ENCODE measurements around the gene CRYGS.
A peak's percentile ranks its signal among the peaks of the same experiment; 100 is the strongest.
"Not testable (repeated sequence)": the region's sequence is repeated elsewhere in the genome, so short reads cannot be mapped to it uniquely, and the experiment has no call there.

The CRYGS gene

GRCh38 chr3:186544281-186544680, at the start of gene CRYGS:
TSS of gene CRYGS (minus strand) at chr3:186544380. CDS start at chr3:186544326, 54 bp downstream.
- DNase-seq (ENCODE audit: low spot score), result no peak

DNA sequence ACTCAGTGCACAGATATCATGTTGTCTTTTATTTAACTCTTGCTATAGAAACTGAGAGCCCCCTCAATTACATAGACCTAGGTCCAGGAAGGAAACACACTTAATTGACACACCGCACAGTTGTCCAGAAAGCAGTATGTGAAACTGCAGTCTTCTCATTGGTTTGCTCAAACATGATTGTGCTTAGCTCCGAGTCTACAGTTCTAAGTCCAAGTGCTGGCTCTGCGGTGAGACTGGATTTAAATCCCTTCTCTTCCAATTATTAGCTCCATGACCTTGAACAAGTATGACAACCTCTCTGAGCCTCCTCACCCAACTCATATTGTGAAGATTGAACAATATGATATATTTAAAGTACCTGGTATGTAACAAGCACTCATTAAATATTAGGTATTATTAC, 49.7 kb upstream of the CRYGS start:
- no peak for DNase-seq (ENCODE audit: low spot score)

GRCh38 chr3:186592682-186593081, 48.5 kb upstream of the CRYGS start:
- DNase-seq (ENCODE audit: low spot score), result no peak

DNA sequence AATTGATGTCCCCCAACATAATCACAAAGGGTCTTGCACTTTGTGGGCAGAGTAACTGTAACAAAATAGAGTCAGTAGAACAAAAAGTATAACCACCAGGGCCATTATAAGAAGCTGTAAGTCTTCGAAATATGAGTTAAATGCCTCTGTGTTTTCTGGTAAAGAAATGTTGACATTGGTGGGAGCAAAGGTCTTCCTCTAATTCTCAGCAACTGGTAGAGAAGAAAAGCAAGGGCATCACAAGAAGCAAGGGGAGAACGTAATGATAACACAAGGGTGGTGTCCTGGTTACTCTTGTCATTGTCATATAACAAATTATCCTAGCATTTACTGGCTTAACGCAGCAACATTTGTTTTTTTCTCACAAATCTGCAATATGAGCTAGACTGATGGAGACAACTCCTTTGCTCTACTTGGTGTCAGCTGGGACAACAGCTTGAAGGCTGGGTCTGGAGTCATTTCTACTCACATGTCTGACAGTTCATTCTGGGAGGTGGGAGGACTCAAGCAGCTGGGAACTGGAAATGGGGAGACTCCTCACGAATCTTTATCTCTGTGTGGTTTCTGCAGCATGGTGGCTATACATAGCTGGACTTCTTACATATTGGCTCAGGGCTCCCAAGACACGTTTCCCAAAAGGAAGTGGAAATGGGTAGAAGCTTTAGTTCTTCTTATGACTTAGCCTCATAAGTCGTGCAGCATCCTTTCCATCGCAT, 46.6 kb upstream of the CRYGS start:
- no peak for DNase-seq (ENCODE audit: low spot score)

- no peak for DNase-seq (ENCODE audit: low spot score)
Measured at GRCh38 chr3:186589856-186590579, 45.8 kb upstream of the CRYGS start.

GRCh38 chr3:186589121-186589520, 44.9 kb upstream of the CRYGS start:
- no peak for DNase-seq (ENCODE audit: low spot score)

- DNase-seq (ENCODE audit: low spot score), result no peak
Measured at GRCh38 chr3:186588632-186589031, 44.5 kb upstream of the CRYGS start.

GRCh38 chr3:186587183-186587582, 43.0 kb upstream of the CRYGS start:
- no peak for DNase-seq (ENCODE audit: low spot score)

- not testable (repeated sequence) for DNase-seq (ENCODE audit: low spot score)
Measured at GRCh38 chr3:186586245-186586644, 42.1 kb upstream of the CRYGS start.

- DNase-seq (ENCODE audit: low spot score), result peak; percentile 12
Measured at GRCh38 chr3:186583831-186584230, 39.7 kb upstream of the CRYGS start.

DNA sequence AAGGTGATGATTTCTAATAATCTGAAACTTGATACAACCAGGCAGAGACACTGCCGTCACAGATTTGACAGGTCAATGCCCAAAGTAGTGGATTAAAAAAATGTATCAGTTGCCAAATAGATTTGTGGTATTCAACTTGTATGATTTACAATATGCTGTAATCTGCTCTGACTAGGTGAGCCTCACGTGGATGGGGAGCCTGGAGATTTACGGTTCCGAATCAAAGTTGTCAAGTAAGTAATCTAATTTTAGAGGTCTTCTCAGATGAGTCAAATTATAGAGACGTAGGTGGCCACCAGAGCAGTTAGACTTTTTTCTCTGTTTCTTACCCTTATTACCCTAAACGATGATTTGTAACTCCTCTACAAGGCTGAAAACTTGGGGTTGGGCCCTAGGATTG, 38.4 kb upstream of the CRYGS start:
- DNase-seq (ENCODE audit: low spot score), result no peak

DNA sequence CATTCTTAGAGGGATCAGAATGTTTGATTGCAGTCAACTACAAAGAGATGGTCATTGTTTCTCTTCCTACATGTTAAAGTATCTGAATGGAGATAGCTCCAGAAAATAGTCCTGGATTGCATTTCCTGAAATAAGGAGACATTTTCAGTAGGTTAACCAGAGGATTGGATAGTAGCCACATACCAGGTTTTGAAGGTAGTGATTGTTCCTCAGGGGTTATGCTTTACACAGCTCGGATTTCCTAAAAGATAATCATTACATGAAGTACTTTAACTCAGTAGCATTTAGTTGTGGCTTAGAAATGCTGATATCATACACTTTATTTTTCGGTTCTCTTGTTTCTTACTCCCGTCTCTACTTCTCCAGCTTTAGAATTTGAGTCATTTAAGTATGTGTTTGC, 36.6 kb upstream of the CRYGS start:
- no peak for DNase-seq (ENCODE audit: low spot score)

- no peak for DNase-seq (ENCODE audit: low spot score)
Measured at GRCh38 chr3:186577521-186577920, 33.3 kb upstream of the CRYGS start.

DNA sequence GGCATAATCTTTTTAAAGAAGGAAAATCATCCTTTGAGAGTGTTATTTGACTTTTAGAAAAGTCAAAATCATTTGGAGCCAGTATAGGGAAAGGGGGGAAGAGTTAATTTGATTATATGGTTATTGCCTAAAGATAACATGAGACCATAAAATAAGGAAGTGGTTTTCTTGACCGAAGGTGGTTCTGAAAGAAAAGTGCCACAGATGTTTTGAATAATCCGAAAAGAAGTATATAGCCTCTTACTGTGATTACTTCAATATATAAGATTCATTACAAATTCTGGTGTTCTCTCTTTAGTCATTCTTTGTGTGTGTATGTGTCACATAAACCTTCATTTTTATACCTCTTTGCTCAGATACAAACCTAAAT, 27.4 kb upstream of the CRYGS start:
- DNase-seq (ENCODE audit: low spot score), result no peak

DNA sequence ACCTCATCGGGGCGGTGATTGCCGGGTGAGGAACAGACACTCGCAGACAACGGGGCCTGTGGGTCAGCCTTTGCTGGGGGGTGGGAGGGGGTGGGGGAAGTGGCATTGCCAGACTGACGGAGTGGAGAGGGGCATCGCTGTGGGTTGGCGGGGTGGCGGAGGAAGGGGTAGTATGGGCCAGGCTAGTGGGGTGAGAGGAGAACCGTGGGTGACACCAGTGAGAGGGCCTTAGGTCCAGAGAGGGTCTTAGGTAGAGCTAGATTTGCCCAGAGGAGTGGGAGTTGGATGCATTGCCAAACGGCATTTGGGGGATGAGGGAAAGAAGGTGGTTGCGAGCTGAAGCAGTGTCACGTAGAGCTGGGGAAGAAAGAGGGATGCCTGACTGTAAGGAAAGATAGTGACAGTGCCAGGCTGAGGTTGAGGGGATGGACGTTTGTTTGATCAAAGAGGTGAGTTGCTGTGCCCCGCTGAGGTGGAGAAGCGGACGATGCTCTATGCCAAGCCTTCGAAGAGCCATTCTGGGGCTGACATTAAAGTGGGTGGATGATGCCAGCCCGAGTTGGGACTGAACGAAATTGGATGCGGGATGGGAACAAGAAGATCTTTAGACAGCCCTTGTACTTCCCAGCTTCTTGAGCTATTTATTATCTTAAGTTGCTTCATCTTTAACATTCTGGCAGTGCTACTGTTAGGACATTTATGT, 26.9 kb upstream of the CRYGS start:
- DNase-seq (ENCODE audit: low spot score), result no peak

- DNase-seq (ENCODE audit: low spot score), result peak; percentile 100
Measured at GRCh38 chr3:186570096-186570940, 26.1 kb upstream of the CRYGS start, which contains the start of gene DNAJB11. TSS of gene DNAJB11 (plus strand) at chr3:186570720. CDS start at chr3:186570898, 178 bp downstream.

GRCh38 chr3:186569779-186570095, 25.6 kb upstream of the CRYGS start:
- DNase-seq (ENCODE audit: low spot score), result no peak

DNA sequence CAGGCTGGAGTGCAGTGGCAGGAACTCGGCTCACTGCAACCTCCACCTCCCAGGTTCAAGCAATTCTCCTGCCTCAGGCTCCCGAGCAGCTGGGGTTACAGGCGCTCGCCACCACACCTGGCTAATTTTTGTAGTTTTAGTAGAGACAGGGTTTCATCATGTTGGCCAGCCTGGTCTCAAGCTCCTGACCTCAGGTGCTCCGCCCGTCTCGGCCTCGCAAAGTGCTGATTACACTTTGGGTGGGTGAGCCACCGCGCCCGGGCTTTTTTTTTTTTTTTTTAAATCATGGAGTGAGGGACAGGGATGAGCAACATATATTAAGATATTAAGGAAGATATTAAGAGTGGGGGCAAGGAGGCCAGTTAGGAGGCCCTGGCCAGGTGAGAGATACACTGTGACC, 25.2 kb upstream of the CRYGS start:
- not testable (repeated sequence) for DNase-seq (ENCODE audit: low spot score)

DNA sequence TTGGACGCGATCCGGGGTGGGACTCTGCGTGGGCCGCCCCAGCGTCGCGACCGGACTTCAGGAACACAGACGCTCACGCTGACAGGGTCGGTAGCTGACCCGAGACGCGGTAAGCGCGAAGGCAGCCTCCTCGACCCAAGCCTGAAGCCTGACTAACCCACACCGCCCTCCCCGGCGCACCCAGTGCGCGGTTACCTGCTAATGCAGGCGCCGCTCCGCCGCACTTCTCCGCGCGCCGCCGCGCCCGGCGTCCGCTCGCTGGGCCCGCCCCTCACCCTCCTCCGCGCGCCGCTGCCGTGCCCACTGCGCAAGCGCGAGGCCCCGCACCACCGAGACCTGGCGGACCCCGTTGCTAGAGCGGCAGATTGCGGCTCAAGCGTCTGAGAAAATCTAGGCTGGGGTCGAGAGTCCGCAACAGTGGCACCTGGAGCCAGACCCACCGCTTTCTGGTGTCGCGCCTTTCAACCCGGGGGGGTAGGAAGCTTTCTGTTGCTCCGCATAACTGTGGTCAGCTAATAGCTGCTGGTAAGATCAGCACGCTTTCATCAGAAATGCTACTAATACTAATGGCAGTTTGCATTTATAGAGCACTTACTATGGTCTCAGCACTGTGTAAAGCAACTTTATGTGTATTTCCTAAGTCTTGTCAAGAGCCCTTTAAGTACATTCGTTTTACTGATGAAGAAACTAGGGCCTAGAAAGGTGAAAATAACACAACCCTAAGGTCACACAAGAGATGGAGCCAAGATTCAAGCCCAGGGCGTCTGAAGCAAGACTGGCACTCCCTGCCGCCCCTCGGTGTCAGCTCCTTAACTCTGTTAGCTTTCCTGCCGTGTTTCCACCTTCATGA, 23.1 kb upstream of the CRYGS start, which contains the start of gene TBCCD1:
TBCCD1 (minus strand) TSS at position 268 of the 850 bp plus-strand sequence. CDS start 3,010 bp downstream, outside the sequence.
- peak; percentile 83 for DNase-seq (ENCODE audit: low spot score)

DNA sequence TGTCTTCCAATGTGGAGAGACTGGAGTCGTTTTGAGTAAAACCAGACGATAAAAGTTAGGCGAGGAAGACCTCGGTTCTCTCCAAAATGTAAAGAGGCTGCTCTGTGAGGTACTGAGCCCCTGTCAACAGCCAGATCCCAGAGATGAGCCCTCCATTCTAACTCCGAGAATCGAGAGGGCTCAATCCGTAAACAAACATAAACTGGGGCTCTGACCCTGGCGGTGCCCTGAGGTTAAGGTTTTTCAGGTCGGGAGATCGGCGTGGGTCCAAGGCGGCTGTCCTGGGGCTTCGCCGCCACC, 22.5 kb upstream of the CRYGS start:
- peak; percentile 10 for DNase-seq (ENCODE audit: low spot score)

- DNase-seq (ENCODE audit: low spot score), result no peak
Measured at GRCh38 chr3:186564586-186564985, 20.4 kb upstream of the CRYGS start.
